Measurements from ENCODE around the gene EIF4ENIF1.
"Not testable (repeated sequence)": the region's sequence is repeated elsewhere in the genome, so short reads cannot be mapped to it uniquely, and the experiment has no call there.

Gene EIF4ENIF1

DNA sequence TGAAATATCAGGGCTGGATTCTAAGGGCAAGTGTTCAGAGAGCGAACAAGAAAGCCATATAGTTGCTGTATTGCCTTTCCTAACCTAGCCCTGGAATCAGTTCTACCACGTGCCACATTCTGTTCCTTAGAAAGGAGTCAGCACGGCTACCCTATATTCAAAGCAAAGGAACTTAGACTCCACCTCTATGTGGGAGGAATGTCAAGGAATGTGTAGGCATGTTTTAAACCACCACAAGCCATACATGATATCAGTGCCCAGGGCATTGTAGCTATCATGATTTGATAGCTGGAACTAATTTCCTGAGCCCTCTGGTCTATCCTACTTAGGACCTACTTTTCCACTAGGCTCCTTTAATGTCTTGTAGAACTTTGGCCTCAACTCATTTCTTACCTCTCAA lies 2.5 kb upstream of the EIF4ENIF1 start:
- no peak overlapping the region for H3K4me3 ChIP-seq (ENCODE audit: control insufficient read depth, low read depth, low read length)
- TF ChIP-seq, protein P1, sequence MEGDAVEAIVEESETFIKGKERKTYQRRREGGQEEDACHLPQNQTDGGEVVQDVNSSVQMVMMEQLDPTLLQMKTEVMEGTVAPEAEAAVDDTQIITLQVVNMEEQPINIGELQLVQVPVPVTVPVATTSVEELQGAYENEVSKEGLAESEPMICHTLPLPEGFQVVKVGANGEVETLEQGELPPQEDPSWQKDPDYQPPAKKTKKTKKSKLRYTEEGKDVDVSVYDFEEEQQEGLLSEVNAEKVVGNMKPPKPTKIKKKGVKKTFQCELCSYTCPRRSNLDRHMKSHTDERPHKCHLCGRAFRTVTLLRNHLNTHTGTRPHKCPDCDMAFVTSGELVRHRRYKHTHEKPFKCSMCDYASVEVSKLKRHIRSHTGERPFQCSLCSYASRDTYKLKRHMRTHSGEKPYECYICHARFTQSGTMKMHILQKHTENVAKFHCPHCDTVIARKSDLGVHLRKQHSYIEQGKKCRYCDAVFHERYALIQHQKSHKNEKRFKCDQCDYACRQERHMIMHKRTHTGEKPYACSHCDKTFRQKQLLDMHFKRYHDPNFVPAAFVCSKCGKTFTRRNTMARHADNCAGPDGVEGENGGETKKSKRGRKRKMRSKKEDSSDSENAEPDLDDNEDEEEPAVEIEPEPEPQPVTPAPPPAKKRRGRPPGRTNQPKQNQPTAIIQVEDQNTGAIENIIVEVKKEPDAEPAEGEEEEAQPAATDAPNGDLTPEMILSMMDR (IDR thresholded peaks at IDR 0.05; ENCODE audit: control insufficient read depth, insufficient read depth, low read depth, low read length, missing control alignments): no peak
- DNase-seq (ENCODE audit: low read depth): no peak

DNA sequence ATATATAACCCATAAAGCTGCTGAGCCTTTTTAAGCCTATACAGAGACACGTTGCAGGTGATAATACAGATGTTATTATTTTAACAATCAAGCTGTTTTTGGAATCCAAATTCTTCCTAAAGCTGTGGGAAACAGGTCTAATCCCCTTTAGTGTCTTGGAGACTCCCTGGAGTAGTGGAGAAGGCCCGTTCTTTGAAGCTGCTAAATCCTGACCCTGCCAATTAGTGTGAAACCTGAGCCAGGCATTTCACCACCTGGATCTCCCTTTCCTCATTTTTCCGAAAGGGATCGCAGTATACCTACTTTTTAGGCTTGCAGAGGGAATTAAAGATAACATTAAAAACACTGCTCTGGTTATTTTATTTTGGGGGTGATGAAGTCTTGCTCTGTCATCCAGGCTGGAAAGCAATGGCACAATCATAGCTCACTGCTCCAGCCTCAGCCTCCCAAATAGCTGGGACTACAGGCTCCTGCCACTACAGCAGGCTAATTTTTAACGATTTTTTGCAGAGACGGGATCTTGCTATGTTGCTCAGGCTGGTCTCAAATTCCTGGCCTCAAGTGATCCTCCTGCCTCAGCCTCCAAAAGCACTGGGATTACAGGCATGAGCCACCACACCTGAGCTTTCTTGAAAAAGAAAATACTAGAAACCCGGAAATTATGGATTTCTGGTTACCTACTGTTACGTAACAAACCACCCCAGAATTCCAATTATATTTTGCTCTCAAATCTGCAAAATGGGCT lies 1.7 kb upstream of the EIF4ENIF1 start:
- H3K4me3 ChIP-seq (ENCODE audit: control insufficient read depth, low read depth, low read length): no peak overlapping the region
- TF ChIP-seq, protein P1 (IDR thresholded peaks at IDR 0.05; ENCODE audit: control insufficient read depth, insufficient read depth, low read depth, low read length, missing control alignments): no peak
- no peak for DNase-seq (ENCODE audit: low read depth)

DNA sequence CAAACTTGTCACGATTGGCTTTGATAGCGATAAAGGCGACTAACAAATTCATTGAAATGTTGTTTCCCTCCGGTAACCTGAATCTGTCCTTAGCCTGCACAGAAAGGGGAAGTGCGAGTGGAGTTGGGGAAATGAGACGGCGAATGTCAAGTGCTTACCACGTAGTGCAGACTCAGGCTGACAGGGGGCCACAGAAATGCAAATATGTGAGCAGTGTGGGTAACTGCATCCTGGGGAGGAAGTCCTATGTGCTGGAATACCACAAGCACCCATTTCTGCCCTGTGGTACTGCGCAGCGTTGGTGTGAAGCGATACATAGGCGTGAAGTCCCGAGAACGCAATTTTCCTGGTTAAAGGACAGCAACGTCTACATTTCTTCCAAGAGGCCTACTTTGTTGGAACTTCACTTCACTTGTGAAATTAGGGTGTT lies 869 bp upstream of the EIF4ENIF1 start:
- H3K4me3 ChIP-seq (ENCODE audit: control insufficient read depth, low read depth, low read length): peak overlapping the region; percentile 88
- TF ChIP-seq, protein P1 (IDR thresholded peaks at IDR 0.05; ENCODE audit: control insufficient read depth, insufficient read depth, low read depth, low read length, missing control alignments): no peak
- DNase-seq (ENCODE audit: low read depth): no peak

DNA sequence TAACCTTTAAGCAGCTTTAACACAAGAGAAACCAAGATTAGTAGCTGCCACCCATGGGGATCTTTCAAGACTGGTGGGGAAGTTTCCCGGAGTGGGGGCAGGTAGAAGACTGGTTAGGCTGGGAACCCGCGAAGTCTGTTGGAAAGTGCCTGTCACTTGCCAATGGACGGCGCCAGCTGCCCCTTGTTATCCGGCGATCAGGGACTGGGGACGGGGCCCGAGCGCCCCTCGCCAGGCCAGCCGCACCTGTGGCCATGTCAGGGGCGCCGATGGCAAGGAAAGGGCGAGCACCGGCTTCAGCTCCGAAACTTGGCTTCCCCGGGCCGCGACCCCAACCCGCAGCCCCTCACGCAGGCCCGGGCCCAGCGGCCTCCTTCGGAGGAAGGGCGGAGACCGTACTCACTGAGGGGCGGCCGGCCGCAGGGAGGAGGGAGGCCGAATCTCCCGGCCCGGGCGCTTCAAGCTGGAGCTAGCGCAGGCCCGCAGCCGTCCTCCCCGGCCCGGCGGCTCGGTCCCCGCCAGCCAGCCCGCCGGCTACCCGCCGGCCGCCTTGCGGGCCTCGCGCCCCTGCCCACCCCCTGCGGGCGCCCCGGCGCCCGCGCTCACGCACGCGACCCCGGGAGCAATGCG lies 539 bp downstream of the EIF4ENIF1 start:
- peak overlapping the region; percentile 88 for H3K4me3 ChIP-seq (ENCODE audit: control insufficient read depth, low read depth, low read length)
- TF ChIP-seq, protein P1 (IDR thresholded peaks at IDR 0.05; ENCODE audit: control insufficient read depth, insufficient read depth, low read depth, low read length, missing control alignments): no peak
- DNase-seq (ENCODE audit: low read depth): no peak

DNA sequence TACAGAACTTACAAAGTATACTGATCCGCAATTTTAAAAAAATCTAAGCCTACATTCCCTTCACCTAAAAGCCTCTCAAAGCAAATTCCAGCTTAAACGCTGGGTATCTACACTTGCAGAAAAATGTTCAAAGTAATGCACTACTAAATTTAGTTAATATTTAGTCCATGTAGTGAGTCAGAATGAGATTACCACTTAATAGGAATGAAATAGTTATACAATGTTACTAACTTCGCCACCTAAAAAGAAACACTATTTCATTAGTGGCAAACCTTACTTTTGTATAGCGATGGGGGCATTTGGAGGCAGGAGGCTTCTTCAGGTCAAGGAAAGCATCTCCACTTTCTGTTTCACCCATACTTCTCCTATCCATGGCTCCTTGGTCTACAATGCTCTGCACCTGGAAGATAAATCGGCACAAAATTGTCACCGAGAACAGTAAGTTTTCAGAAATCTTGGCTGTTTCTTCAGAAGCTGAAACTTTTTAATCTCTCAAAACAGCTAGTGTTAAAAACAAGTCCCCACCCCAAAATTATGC lies 1.2 kb downstream of the EIF4ENIF1 start:
- no peak for DNase-seq (ENCODE audit: low read depth)

DNA sequence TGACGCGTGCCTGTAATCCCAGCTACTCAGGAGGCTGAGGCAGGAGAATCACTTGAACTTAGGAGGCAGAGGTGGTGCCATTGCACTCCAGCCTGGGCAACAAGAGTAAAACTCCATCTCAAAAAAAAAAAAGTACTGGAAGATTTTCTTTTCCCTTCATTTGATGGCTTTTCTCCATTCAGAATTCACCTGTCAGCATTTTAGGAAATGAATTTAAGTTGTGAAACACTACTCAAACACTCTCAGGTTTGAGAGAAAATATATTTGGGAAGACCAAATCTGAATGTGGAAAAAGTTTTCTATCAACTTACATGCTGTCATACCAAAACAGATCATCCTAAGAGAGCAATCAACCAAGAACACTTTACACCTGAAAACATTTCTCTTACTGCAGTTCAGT lies 2.7 kb downstream of the EIF4ENIF1 start:
- no peak overlapping the region for H3K4me3 ChIP-seq (ENCODE audit: control insufficient read depth, low read depth, low read length)
- TF ChIP-seq, protein P1 (IDR thresholded peaks at IDR 0.05; ENCODE audit: control insufficient read depth, insufficient read depth, low read depth, low read length, missing control alignments): no peak
- DNase-seq (ENCODE audit: low read depth): no peak

More for the DNA sequence above, 1.2 kb downstream of the EIF4ENIF1 start:
- H3K4me3 ChIP-seq (ENCODE audit: control insufficient read depth, low read depth, low read length): peak overlapping the region; percentile 88
- TF ChIP-seq, protein P1 (IDR thresholded peaks at IDR 0.05; ENCODE audit: control insufficient read depth, insufficient read depth, low read depth, low read length, missing control alignments): no peak

DNA sequence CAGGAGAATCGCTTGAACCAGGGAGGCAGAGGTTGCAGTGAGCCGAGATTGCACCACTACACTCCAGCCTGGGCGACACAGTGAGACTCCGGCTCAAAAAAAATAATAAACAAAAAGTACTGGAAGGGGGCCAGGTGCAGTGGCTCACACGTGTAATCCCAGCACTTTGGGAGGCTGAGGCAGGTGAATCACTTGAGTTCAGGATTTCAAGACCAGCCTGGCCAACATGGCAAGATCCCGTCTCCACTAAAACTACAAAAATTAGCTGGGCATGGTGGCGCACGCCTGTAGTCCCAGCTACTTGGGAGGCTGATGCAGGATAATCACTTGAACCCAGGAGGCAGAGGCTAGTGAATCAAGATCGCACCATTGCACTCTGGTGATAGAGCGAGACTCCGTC lies 3.3 kb downstream of the EIF4ENIF1 start:
- H3K4me3 ChIP-seq (ENCODE audit: control insufficient read depth, low read depth, low read length): not testable (repeated sequence)

DNA sequence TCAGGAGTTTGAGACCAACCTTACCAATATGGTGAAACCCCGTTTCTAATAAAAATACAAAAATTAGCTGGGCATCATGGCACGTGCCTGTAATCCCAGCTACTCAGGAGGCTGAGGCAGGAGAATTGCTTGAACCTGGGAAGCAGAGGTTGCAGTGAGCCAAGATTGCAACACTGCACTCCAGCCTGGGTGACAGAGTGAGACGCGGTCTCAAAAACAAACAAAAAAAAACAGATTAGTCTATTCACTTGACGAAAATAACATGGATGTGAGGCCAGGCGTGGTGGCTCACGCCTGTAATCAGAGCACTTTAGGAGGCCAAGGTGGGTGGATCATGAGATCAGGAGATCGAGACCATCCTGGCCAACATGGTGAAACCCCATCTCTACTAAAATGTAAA lies 7.2 kb downstream of the EIF4ENIF1 start:
- DNase-seq (ENCODE audit: low read depth); H3K4me3 ChIP-seq (ENCODE audit: control insufficient read depth, low read depth, low read length): not testable (repeated sequence)

More for the DNA sequence above, 3.3 kb downstream of the EIF4ENIF1 start:
- not testable (repeated sequence) for DNase-seq (ENCODE audit: low read depth)
